HepG2 (cell line): ENCODE results near the gene FXYD1. TPM values are rescaled to one million over a fixed set of nuclear protein-coding genes. Genes with fewer than 3 reads are reported as not detected.
A peak's percentile ranks its signal among the peaks of the same experiment; 100 is the strongest.

Experiments
- ADNP ChIP-seq: sonication (generic); formaldehyde crosslinking; IDR thresholded peaks from 2 replicates; pipeline ENCODE4 v1.4.0; 2020; ENCODE audit warnings: missing genetic modification reagents
- CREB1 ChIP-seq, 2 experiments: fragments of 450-650 bp in 1 of 2; IDR thresholded peaks; 2 replicates each; pipeline ENCODE4 v1.6.1; 2016 to 2017; ENCODE audit warnings: control low read depth in 1 of 2, mild to moderate bottlenecking in 1 of 2, missing compliant biosample characterization in 1 of 2, missing genetic modification characterization in 1 of 2
- HIVEP1 ChIP-seq: sonication (generic); formaldehyde crosslinking; IDR thresholded peaks from 2 replicates; pipeline ENCODE4 v1.4.0; 2020; ENCODE audit warnings: mild to moderate bottlenecking, missing genetic modification reagents
- HOXA3 ChIP-seq: sonication (generic); formaldehyde crosslinking; IDR thresholded peaks from 2 replicates; pipeline ENCODE4 v1.5.0; 2020; ENCODE audit warnings: missing genetic modification reagents
- KDM4B ChIP-seq: sonication (generic); formaldehyde crosslinking; IDR thresholded peaks from 2 replicates; pipeline ENCODE4 v1.4.0; 2020; ENCODE audit warnings: missing genetic modification reagents
- KLF15 ChIP-seq: sonication (generic); formaldehyde crosslinking; IDR thresholded peaks from 2 replicates; pipeline ENCODE4 v1.8.1; 2023; ENCODE audit warnings: borderline replicate concordance, mild to moderate bottlenecking, inconsistent platforms, missing genetic modification reagents, mixed read lengths
- MED8 ChIP-seq: sonication (generic); formaldehyde crosslinking; IDR thresholded peaks from 2 replicates; pipeline ENCODE4 v1.8.1; 2023; ENCODE audit warnings: mild to moderate bottlenecking, missing genetic modification reagents; ENCODE audit not compliant: insufficient replicate concordance
- TEAD3 ChIP-seq: optimal IDR thresholded peaks from 2 replicates; pipeline ENCODE3; 2016; ENCODE audit warnings: borderline replicate concordance
- ZNF501 ChIP-seq: sonication (generic); formaldehyde crosslinking; IDR thresholded peaks from 2 replicates; pipeline ENCODE4 v1.5.1; 2020; ENCODE audit warnings: mild to moderate bottlenecking, moderate library complexity, missing genetic modification reagents
- polyA plus RNA-seq, 8 experiments: library from polyadenylated mRNA; depleted of rRNA in 3 of 8; stranded (reverse) in 7 of 8; unstranded in 1 of 8; fragments of >200 nt; fragmentation: Illumina TruSeq in 4 of 8; extraction: Trizol in 4 of 8; gene quantifications; 2 replicates each; pipeline versions ENCODE4 v1.2.1 to v1.2.3, GENCODE V29; 2011 to 2016; ENCODE audit warnings: low read depth in 4 of 8, missing spikeins in 1 of 8, mixed read lengths in 1 of 8; ENCODE audit not compliant: insufficient read depth in 1 of 8
- total RNA-seq, 5 experiments: library from RNA; depleted of rRNA; stranded (reverse); fragments of >200 nt; fragmentation: Illumina TruSeq; extraction: Trizol; gene quantifications; 2 replicates each; pipeline ENCODE4 v1.2.3, GENCODE V29; 2016; ENCODE audit warnings: low read depth in 1 of 5
- TF ChIP-seq, protein P1 (sequence below): sonication (generic); formaldehyde crosslinking; IDR thresholded peaks from 2 replicates; pipeline ENCODE4 v1.4.0; 2020; ENCODE audit warnings: missing genetic modification reagents
- TF ChIP-seq, protein P2 (sequence below): sonication (generic); formaldehyde crosslinking; IDR thresholded peaks from 2 replicates; pipeline ENCODE4 v1.9.0; 2021; ENCODE audit warnings: missing genetic modification reagents, borderline replicate concordance
- TF ChIP-seq, protein P3 (sequence below): sonication (generic); formaldehyde crosslinking; IDR thresholded peaks from 2 replicates; pipeline ENCODE4 v1.5.1; 2020; ENCODE audit warnings: mild to moderate bottlenecking, moderate library complexity, missing genetic modification reagents
- TF ChIP-seq, protein P4 (sequence below): sonication (generic); formaldehyde crosslinking; IDR thresholded peaks from 2 replicates; pipeline ENCODE4 v1.9.0; 2022; ENCODE audit warnings: missing genetic modification reagents, mild to moderate bottlenecking, borderline replicate concordance

The FXYD1 gene
- total and polyA plus RNA-seq, 2 of the 13 experiments (the other 11 are each of a cell fraction or from before 2014, with no cell fraction given), result 31.2 TPM; not detected in 1

DNA sequence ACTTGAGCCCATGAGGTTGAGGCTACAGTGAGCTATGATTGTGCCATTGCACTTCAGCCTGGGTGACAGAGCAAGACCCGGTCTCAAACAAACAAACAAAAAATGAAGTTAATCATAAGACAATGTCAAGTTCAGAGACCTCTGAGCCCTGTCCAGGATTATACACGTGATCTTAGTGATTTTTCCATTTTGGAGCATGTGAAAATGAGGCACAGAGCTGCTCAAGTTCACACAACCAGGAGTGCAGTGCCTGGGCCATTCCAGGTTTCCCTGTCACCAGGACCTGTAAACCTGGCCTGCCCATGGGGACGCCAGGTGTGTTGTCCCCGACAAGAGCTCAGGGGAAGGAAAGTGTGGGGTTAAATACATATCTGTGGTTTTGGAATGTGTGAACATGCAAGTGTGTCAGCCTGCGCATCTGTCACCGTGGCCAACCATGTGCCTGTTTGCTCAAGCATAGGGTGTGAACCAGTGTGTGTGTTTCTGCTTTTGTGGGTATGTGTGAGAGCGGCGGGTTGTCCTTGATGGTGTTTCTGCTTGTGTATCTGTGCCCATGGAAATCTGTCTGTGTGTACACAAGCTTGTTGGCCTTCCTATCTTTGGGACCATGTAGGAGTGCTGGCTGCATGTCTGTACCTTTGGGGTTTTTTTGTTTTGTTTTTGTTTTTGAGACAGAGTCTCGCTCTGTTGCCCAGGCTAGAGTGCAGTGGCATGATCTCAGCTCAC lies 1.5 kb upstream of the FXYD1 start (continued):
- TF ChIP-seq, protein P1, sequence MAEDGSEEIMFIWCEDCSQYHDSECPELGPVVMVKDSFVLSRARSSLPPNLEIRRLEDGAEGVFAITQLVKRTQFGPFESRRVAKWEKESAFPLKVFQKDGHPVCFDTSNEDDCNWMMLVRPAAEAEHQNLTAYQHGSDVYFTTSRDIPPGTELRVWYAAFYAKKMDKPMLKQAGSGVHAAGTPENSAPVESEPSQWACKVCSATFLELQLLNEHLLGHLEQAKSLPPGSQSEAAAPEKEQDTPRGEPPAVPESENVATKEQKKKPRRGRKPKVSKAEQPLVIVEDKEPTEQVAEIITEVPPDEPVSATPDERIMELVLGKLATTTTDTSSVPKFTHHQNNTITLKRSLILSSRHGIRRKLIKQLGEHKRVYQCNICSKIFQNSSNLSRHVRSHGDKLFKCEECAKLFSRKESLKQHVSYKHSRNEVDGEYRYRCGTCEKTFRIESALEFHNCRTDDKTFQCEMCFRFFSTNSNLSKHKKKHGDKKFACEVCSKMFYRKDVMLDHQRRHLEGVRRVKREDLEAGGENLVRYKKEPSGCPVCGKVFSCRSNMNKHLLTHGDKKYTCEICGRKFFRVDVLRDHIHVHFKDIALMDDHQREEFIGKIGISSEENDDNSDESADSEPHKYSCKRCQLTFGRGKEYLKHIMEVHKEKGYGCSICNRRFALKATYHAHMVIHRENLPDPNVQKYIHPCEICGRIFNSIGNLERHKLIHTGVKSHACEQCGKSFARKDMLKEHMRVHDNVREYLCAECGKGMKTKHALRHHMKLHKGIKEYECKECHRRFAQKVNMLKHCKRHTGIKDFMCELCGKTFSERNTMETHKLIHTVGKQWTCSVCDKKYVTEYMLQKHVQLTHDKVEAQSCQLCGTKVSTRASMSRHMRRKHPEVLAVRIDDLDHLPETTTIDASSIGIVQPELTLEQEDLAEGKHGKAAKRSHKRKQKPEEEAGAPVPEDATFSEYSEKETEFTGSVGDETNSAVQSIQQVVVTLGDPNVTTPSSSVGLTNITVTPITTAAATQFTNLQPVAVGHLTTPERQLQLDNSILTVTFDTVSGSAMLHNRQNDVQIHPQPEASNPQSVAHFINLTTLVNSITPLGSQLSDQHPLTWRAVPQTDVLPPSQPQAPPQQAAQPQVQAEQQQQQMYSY (CRISPR knock-in tag), result peak; percentile 85; the same call in 1 of the 2 replicates
- TF ChIP-seq ZNF501 (CRISPR knock-in tag) (peak; percentile 33; the same call in 1 of the 2 replicates), CREB1 (IDR thresholded peaks at IDR 0.05) (no peak), CREB1 (CRISPR knock-in tag; IDR thresholded peaks at IDR 0.05) (peak; percentile 29), TEAD3 (peak; percentile 74), HOXA3 (CRISPR knock-in tag) (peak; percentile 39; the same call in 1 of the 2 replicates), MED8 (no peak), KDM4B (CRISPR knock-in tag) (no peak), KLF15 (no peak), ADNP (CRISPR knock-in tag) (0 out of 2 replicates have a peak, but pooled peaks have one; percentile 10), HIVEP1 (CRISPR knock-in tag) (0 out of 2 replicates have a peak, but pooled peaks have one; percentile 52)
- TF ChIP-seq, protein P2, sequence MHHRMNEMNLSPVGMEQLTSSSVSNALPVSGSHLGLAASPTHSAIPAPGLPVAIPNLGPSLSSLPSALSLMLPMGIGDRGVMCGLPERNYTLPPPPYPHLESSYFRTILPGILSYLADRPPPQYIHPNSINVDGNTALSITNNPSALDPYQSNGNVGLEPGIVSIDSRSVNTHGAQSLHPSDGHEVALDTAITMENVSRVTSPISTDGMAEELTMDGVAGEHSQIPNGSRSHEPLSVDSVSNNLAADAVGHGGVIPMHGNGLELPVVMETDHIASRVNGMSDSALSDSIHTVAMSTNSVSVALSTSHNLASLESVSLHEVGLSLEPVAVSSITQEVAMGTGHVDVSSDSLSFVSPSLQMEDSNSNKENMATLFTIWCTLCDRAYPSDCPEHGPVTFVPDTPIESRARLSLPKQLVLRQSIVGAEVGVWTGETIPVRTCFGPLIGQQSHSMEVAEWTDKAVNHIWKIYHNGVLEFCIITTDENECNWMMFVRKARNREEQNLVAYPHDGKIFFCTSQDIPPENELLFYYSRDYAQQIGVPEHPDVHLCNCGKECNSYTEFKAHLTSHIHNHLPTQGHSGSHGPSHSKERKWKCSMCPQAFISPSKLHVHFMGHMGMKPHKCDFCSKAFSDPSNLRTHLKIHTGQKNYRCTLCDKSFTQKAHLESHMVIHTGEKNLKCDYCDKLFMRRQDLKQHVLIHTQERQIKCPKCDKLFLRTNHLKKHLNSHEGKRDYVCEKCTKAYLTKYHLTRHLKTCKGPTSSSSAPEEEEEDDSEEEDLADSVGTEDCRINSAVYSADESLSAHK (CRISPR knock-in tag), result no peak
- TF ChIP-seq, protein P3, sequence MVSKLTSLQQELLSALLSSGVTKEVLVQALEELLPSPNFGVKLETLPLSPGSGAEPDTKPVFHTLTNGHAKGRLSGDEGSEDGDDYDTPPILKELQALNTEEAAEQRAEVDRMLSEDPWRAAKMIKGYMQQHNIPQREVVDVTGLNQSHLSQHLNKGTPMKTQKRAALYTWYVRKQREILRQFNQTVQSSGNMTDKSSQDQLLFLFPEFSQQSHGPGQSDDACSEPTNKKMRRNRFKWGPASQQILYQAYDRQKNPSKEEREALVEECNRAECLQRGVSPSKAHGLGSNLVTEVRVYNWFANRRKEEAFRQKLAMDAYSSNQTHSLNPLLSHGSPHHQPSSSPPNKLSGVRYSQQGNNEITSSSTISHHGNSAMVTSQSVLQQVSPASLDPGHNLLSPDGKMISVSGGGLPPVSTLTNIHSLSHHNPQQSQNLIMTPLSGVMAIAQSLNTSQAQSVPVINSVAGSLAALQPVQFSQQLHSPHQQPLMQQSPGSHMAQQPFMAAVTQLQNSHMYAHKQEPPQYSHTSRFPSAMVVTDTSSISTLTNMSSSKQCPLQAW, result peak; percentile 75
- TF ChIP-seq, protein P4, sequence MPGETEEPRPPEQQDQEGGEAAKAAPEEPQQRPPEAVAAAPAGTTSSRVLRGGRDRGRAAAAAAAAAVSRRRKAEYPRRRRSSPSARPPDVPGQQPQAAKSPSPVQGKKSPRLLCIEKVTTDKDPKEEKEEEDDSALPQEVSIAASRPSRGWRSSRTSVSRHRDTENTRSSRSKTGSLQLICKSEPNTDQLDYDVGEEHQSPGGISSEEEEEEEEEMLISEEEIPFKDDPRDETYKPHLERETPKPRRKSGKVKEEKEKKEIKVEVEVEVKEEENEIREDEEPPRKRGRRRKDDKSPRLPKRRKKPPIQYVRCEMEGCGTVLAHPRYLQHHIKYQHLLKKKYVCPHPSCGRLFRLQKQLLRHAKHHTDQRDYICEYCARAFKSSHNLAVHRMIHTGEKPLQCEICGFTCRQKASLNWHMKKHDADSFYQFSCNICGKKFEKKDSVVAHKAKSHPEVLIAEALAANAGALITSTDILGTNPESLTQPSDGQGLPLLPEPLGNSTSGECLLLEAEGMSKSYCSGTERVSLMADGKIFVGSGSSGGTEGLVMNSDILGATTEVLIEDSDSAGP (CRISPR knock-in tag), result peak; percentile 24; the same call in 1 of the 2 replicates
